ENCODE measurements around the gene JPH2. TPM values are rescaled to one million over a fixed set of nuclear protein-coding genes. Genes with fewer than 3 reads are reported as not detected.

The JPH2 gene
- total and polyA plus RNA-seq, 2 of the 4 experiments (the other 2 are of a cell fraction): 0.44 to 0.54 TPM

GRCh38 chr20:44110816-44111568 is 76.0 kb downstream of the JPH2 start:
- DNase-seq: no peak
- H2BK120ac ChIP-seq (ENCODE audit: low read depth, low read length): no peak overlapping the region
- no peaks in the 10 kb centered on the region for H3K36me3 ChIP-seq (ENCODE audit: control insufficient read depth, insufficient read depth, low read length)
- H3K23ac ChIP-seq (ENCODE audit: low read depth, low read length): no peak overlapping the region
- H2BK15ac ChIP-seq (ENCODE audit: low read depth, low read length): no peak overlapping the region
- dilution Hi-C loops (cut with HindIII; ENCODE audit: low sequenced_read_pairs, unreplicated experiment) (no loop called here), intact Hi-C loops (cut with micrococcal nuclease) (no loop called here), in situ Hi-C loops (cut with MboI; ENCODE audit: low sequenced_read_pairs) (no loop called here)
- no CpG with 5 or more reads among the region's 9 CpGs for WGBS, 2 experiments (ENCODE audit: extremely low coverage in 2 of 2, insufficient read length in 1 of 2)
- H3K14ac ChIP-seq (replicated peaks; ENCODE audit: low read depth, low read length): no peak overlapping the region
- no peak overlapping the region for H3K18ac ChIP-seq (ENCODE audit: low read depth, low read length)
- no peak overlapping the region for H3K4ac ChIP-seq (ENCODE audit: low read depth, low read length)
- H4K8ac ChIP-seq (ENCODE audit: low read depth in 2 of 2, low read length in 2 of 2): no peak overlapping the region
- no peak for TF ChIP-seq MAFK (IDR thresholded peaks at IDR 0.05; ENCODE audit: low read depth, low read length)
- TF ChIP-seq USF2 (IDR thresholded peaks at IDR 0.05; ENCODE audit: low read depth, low read length): no peak
- TF ChIP-seq, protein P1, sequence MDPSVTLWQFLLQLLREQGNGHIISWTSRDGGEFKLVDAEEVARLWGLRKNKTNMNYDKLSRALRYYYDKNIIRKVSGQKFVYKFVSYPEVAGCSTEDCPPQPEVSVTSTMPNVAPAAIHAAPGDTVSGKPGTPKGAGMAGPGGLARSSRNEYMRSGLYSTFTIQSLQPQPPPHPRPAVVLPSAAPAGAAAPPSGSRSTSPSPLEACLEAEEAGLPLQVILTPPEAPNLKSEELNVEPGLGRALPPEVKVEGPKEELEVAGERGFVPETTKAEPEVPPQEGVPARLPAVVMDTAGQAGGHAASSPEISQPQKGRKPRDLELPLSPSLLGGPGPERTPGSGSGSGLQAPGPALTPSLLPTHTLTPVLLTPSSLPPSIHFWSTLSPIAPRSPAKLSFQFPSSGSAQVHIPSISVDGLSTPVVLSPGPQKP (IDR thresholded peaks at IDR 0.05; ENCODE audit: borderline replicate concordance, low read depth, low read length): no peak
- TF ChIP-seq, protein P2, sequence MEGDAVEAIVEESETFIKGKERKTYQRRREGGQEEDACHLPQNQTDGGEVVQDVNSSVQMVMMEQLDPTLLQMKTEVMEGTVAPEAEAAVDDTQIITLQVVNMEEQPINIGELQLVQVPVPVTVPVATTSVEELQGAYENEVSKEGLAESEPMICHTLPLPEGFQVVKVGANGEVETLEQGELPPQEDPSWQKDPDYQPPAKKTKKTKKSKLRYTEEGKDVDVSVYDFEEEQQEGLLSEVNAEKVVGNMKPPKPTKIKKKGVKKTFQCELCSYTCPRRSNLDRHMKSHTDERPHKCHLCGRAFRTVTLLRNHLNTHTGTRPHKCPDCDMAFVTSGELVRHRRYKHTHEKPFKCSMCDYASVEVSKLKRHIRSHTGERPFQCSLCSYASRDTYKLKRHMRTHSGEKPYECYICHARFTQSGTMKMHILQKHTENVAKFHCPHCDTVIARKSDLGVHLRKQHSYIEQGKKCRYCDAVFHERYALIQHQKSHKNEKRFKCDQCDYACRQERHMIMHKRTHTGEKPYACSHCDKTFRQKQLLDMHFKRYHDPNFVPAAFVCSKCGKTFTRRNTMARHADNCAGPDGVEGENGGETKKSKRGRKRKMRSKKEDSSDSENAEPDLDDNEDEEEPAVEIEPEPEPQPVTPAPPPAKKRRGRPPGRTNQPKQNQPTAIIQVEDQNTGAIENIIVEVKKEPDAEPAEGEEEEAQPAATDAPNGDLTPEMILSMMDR (conservative IDR thresholded peaks at IDR 0.05; ENCODE audit: low read depth, low read length): no peak
- TF ChIP-seq FOS (IDR thresholded peaks at IDR 0.05; ENCODE audit: low read depth, low read length): no peak
- TF ChIP-seq BHLHE40 (IDR thresholded peaks at IDR 0.05; ENCODE audit: low read depth, low read length): no peak
- no peak for TF ChIP-seq SMC3 (IDR thresholded peaks at IDR 0.05; ENCODE audit: low read depth, low read length)
- TF ChIP-seq RFX5 (IDR thresholded peaks at IDR 0.05; ENCODE audit: low read depth, low read length): no peak
- no peak for TF ChIP-seq RAD21 (IDR thresholded peaks at IDR 0.05; ENCODE audit: low read length)
- TF ChIP-seq RCOR1 (IDR thresholded peaks at IDR 0.05; ENCODE audit: insufficient replicate concordance, low read length): no peak
- TF ChIP-seq CHD1 (IDR thresholded peaks at IDR 0.05; ENCODE audit: low read depth, low read length): no peak
- no peak for TF ChIP-seq NFE2L2 (IDR thresholded peaks at IDR 0.05; ENCODE audit: low read depth, low read length)
- no peak for TF ChIP-seq CEBPB (IDR thresholded peaks at IDR 0.05; ENCODE audit: low read depth, low read length)
- no peak for TF ChIP-seq MAZ (IDR thresholded peaks at IDR 0.05; ENCODE audit: borderline replicate concordance, low read depth, low read length)
- no peak for TF ChIP-seq POLR2A (IDR thresholded peaks at IDR 0.05; ENCODE audit: low read depth, low read length)
- TF ChIP-seq MXI1 (IDR thresholded peaks at IDR 0.05; ENCODE audit: borderline replicate concordance, low read depth, low read length): no peak
- ChIA-PET CTCF (interaction anchor here (0.6 to 1.6 kb wide), 3 partner anchors 79 to 661 kb away, joined by 3 to 8 read pairs (median 3); no protein-coding TSS in a partner anchor), POLR2A (ENCODE audit: unreplicated experiment) (no interaction called here)
- no peak overlapping the region for H4K91ac ChIP-seq (ENCODE audit: insufficient read depth, low read depth, low read length)
- no peaks in the 10 kb centered on the region; the same call in 1 of the 2 replicates for H3K9me1 ChIP-seq (ENCODE audit: insufficient read depth, low read length)
- H2AFZ ChIP-seq (replicated peaks; ENCODE audit: low read length, poor library complexity): peak overlapping the region; percentile 58
- H3K4me2 ChIP-seq (ENCODE audit: low read depth, low read length): no peak overlapping the region
- H3K27ac ChIP-seq (ENCODE audit: insufficient read depth, low read length): no peak overlapping the region
- ATAC-seq (ENCODE audit: low read depth): no peak
- no peak overlapping the region for H2BK5ac ChIP-seq (ENCODE audit: low read depth, low read length, poor library complexity, severe bottlenecking)
- H3K9me3 ChIP-seq (ENCODE audit: control insufficient read depth, insufficient read depth, low read length): peaks cover 4% of the 10 kb centered on the region
- no peak overlapping the region for H2BK20ac ChIP-seq (ENCODE audit: low read depth, low read length)
- no peak overlapping the region for H2AK5ac ChIP-seq (ENCODE audit: low read depth, low read length)
- H3K56ac ChIP-seq (ENCODE audit: extremely low read depth, insufficient read depth, low read length): no peak overlapping the region
- peaks cover 14% of the 10 kb centered on the region for H3K27me3 ChIP-seq (ENCODE audit: control insufficient read depth, insufficient read depth, low read length)
- no peak overlapping the region for H3K9ac ChIP-seq (ENCODE audit: low read depth, low read length)
- no peak overlapping the region for H4K5ac ChIP-seq (ENCODE audit: low read depth, low read length)
- no peaks in the 10 kb centered on the region for H4K20me1 ChIP-seq (ENCODE audit: insufficient read depth, low read length)
- H3K4me1 ChIP-seq (ENCODE audit: control insufficient read depth, insufficient read depth, low read length): peaks cover 1% of the 10 kb centered on the region; the same call in 1 of the 2 replicates
- H3K4me3 ChIP-seq (ENCODE audit: insufficient read depth, low read depth, low read length): no peak overlapping the region
- BruUV-seq (replicated peaks): no TSS peak
- H3K79me1 ChIP-seq (ENCODE audit: low read depth in 1 of 2, low read length in 2 of 2): no peaks in the 10 kb centered on the region
- peak overlapping the region; percentile 28 for H2AK9ac ChIP-seq (replicated peaks; ENCODE audit: low read depth, low read length, poor library complexity)
